VCaP (cell line): ENCODE results near the gene COL27A1.

ENCODE experiments used
- H3K27ac ChIP-seq: fragments of 450-650 bp; 2 replicates; pipeline ENCODE4 v1.5.1; 2017
- CTCF ChIP-seq: fragments of 450-650 bp; conservative IDR thresholded peaks from 2 replicates; pipeline ENCODE4 v1.5.1; 2017; ENCODE audit warnings: mild to moderate bottlenecking, moderate library complexity

COL27A1 gene

GRCh38 chr9:114301798-114302565, 146.6 kb downstream of the COL27A1 start:
- no peak overlapping the region for H3K27ac ChIP-seq
- no peak for TF ChIP-seq CTCF

GRCh38 chr9:114302727-114303126, 147.4 kb downstream of the COL27A1 start:
- no peak for TF ChIP-seq CTCF
- H3K27ac ChIP-seq: no peak overlapping the region

- no peak for TF ChIP-seq CTCF
- no peak overlapping the region for H3K27ac ChIP-seq
Measured at GRCh38 chr9:114303571-114303970, 148.2 kb downstream of the COL27A1 start.

- no peak for TF ChIP-seq CTCF
- H3K27ac ChIP-seq: no peak overlapping the region
Measured at GRCh38 chr9:114303977-114304376, 148.6 kb downstream of the COL27A1 start.

GRCh38 chr9:114304416-114305188, 149.3 kb downstream of the COL27A1 start:
- H3K27ac ChIP-seq: peak overlapping the region; percentile 55
- TF ChIP-seq CTCF: no peak

GRCh38 chr9:114307899-114308267, 152.5 kb downstream of the COL27A1 start:
- TF ChIP-seq CTCF: no peak
- no peak overlapping the region for H3K27ac ChIP-seq

- H3K27ac ChIP-seq: no peak overlapping the region
- no peak for TF ChIP-seq CTCF
Measured at GRCh38 chr9:114308361-114308950, 153.1 kb downstream of the COL27A1 start.
